GM19463 (cell line): ENCODE data around the gene SUSD2.
"Not testable (repeated sequence)": the region's sequence is repeated elsewhere in the genome, so short reads cannot be mapped to it uniquely, and the experiment has no call there.

Experiments used
- ATAC-seq: cut with Tn5 transposase; IDR thresholded peaks from one replicate; pipeline ENCODE4 v1.9.1; 2021; ENCODE audit warnings: mild to moderate bottlenecking, moderate library complexity; ENCODE audit not compliant: unreplicated experiment

Gene SUSD2, protein sequence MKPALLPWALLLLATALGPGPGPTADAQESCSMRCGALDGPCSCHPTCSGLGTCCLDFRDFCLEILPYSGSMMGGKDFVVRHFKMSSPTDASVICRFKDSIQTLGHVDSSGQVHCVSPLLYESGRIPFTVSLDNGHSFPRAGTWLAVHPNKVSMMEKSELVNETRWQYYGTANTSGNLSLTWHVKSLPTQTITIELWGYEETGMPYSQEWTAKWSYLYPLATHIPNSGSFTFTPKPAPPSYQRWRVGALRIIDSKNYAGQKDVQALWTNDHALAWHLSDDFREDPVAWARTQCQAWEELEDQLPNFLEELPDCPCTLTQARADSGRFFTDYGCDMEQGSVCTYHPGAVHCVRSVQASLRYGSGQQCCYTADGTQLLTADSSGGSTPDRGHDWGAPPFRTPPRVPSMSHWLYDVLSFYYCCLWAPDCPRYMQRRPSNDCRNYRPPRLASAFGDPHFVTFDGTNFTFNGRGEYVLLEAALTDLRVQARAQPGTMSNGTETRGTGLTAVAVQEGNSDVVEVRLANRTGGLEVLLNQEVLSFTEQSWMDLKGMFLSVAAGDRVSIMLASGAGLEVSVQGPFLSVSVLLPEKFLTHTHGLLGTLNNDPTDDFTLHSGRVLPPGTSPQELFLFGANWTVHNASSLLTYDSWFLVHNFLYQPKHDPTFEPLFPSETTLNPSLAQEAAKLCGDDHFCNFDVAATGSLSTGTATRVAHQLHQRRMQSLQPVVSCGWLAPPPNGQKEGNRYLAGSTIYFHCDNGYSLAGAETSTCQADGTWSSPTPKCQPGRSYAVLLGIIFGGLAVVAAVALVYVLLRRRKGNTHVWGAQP

DNA sequence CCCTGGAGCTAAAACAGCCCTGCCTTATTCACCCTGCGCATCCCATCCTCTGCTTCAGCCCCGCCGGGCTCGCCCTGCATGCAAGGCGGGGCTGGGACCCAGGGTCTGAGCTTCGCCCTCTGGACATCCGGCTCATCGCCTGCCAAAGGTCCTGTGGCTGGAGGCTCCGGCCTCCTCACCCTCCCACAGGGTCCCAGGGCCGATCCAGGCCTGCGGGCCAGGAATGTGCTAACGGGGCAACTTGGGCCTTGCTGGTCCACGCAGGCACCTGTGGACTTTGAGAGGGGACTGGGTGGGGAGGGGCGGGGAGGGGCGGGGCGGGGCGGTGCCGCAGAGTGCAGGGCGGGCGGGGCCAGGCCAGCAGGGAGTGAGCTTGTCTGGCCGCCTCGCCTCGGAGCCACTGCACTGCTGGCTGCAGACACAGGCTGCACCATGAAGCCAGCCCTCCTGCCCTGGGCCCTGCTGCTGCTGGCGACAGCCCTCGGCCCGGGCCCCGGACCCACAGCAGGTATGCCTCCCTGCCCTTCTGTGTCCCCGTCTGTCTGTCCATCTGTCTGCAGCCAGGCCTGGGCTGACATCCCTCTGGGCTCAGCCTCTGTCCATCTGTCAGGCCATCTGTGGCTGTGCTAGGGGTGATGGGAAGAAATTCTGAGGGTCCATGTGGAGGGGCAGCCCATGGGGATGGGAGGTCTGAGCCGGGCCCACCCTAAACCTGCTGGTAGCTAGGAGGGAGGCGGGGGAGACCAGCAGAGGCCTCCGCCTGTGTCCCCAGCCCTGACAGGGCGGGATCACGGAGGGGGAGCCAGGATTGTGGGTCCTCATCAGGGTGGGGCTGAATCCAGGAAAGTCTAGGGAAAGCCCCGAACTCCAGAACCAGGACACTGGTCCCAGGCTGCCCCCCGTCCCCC is at the start of gene SUSD2:
SUSD2 (plus strand) TSS at position 400 of the 908 bp plus-strand sequence; CDS start at position 433, 33 bp downstream.
- no peak for ATAC-seq

DNA sequence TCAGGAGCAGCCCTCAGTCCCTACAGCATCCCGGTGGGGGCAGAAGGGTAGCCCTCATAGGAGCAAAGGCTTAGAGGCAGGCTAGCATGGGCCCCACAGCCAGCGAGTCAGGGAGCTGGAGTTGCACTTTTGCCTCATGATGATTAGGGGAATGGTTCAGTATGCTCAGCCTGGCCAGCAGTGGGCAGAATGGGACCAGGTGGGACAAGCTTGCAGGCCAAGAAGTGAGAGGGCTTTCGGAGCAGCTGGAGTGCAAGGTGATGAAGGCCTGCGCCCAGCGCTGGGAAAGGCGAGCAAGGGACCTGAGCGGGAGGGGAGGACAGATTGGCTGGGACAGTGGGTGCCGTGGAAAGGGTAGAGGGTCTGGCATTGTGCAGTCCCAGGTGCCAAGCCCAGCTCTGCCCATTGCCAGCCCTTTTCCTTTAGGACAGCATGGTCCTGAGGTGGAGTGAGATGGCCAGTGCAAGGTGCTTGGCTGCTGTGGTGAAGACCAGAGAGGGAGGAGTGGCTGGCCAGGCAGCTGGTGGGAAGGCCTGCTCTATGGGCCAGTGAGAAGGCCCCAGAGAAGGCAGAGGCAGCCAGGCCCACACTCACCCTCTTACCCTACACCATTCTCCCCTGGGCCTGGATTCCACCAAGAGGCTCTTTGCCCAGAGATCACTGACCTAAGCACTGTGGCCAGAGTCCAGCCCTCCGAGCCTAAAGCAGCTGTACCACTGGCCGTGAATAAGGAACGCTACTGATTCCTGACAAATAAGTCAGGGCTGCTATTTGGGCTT is 47.9 kb upstream of the SUSD2 start:
- no peak for ATAC-seq

DNA sequence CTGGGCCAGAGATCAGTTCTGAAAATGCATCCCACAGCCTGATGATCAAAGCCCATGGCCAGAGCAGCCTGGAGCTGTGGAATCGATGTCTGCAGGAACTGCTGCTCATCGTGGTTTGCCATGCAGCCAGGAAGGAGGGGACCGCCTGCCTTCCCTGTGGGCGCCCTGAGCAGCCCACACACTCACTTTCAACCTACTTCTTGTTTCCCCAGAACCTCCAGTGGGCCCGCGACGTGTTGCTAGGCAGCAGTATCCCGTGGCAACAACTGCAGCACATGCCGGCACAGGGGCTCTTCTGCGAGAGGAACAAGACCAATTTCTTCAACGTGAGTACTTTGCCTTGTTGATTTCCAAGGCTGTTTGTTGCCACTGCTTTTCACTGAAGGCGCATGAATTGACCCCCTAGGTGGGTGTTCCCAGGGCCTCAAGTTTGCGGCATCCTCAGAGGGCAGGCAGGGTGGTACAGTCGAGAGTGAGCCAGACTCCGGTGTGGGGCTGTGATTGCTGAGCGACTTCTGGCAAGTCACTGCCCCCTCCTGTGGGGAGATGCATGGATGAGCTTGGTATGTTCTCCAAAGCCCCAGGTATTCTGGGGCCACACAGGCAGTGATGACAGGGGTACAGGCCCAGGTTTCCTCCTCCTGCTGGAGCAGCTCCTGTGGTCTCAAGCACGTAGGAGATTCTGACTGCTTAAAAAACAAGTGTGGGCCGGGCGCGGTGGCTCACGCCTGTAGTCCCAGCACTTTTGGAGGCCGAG is 47.0 kb upstream of the SUSD2 start:
- ATAC-seq, result no peak

DNA sequence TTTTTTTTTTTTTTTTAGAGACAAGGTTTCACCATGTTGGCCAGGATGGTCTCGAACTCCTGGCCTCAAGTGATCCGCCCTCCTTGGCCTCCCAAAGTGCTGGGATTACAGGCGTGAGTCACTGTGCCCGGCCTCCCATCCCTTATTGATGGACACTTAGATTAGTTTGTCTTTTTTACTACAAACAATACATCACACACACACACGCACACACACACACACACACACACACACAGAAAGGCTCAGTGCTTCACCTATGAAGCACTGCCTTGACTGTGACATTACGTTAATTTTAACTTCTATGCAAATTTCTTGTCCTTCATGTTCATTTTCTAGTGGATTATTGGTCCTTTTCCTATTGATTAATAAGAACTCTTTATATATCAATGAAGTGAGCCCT is 44.8 kb upstream of the SUSD2 start:
- ATAC-seq, result not testable (repeated sequence)

DNA sequence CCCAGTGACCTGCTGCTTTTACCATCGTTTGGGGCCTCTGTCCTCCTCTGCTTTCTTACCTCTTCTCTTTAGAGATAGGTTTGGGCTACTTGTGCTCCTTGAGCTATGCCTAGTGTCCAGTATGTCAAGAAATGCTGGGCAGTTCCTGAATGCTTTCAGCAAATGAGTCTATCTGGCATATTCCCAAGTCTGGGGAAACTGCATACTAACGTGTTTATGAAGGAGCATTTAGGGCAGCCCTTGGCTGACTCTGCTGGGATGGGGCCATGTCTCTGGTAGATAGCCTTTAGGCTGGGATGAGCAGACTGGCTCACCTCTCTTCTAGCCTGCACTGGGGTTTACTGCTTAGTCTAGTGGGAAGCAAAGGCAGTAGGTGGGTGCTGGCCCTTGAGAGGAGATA is 43.7 kb upstream of the SUSD2 start:
- ATAC-seq, result no peak

DNA sequence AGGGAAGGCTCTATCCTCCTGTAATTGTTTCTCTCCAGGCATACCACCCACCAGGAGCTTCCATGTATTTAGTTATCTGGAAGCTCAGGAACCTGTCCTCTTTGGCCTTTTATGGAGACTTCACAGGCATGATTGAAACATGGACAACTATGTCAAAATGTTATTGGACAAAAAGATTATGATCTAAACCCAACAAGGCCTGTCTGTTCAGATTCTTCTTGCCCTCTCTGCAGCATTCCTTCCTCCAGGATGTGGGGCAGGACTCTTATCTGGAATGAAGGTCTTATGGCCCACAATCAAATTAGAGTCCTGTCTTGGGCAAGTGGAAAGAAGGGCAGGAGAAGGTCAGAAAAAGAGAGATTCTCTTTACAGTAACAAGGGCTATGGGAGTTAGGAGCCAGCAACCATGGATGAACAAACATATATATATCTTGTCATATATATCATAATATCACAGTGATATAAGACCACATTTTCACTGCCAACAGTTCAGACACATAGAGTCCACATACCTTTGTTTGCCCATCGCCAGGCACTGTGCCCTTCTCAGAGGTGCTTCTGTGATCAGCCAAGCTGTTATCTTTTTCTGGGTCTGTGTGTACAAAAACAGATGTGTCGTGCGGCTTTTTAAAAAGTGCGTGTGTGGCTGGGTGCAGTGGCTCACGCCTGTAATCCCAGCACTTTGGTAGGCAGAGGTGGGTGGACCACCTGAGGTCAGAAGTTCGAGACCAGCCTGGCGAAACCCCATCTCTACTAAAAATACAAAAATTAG is 42.5 kb upstream of the SUSD2 start:
- ATAC-seq, result no peak

DNA sequence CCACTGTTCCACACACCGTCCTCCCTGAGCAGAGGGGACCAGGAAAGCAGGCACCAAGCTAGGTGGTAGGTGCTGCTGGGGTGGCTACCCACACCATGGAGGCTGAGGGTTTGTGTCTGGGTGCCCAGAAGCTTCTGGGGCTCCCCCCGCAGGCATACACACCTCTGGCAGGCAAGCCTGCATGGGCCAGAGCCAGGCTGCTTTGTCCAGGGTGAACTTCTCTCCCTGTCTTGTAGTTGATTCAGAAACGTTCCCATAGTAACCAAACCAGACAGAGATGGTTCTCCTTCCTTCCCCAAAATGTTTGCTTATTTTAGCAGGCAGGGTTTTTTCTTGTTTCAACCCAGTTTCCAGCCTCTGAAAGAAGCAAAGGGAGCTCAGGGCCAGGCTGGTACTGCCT is 40.9 kb upstream of the SUSD2 start:
- ATAC-seq, result no peak

DNA sequence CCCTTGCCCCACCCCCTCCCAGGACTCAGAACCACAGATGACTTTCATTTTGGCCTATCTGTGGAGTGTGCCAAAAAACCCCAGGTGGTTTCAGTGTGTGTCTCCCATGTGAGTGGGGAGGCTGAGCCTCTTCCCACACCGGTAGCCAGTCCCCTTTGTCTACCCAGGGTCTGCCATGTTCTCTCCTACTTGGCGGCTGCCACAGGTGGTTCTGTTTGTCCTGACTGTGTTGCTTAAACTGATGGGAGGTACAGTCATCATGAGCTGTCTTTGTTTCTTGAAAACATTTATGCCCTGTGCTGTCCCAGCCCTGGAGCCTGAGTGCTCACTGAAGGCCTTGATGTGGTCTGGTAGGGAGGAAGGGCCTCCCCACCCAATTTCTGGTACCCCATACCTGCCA is 39.7 kb upstream of the SUSD2 start:
- no peak for ATAC-seq

DNA sequence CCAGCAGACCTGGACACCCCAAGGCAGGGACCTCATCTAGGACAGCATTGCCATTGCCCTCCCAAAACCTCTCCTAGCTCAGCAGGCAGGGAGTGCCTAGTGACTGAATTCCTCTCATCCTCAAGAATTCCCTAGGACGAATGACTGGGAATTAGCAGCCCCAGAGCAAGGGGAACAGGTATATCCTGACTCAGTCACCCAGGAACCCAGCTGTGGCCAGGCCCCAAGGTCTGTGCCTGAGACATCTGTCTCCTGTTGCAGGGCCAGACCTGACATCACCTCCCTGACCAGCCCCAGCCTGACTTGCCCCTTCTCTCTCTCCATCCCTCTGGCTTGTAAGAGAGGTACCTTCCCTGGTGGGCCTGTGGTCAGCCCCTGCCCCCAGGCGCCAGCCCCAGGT is 39.0 kb upstream of the SUSD2 start:
- no peak for ATAC-seq

DNA sequence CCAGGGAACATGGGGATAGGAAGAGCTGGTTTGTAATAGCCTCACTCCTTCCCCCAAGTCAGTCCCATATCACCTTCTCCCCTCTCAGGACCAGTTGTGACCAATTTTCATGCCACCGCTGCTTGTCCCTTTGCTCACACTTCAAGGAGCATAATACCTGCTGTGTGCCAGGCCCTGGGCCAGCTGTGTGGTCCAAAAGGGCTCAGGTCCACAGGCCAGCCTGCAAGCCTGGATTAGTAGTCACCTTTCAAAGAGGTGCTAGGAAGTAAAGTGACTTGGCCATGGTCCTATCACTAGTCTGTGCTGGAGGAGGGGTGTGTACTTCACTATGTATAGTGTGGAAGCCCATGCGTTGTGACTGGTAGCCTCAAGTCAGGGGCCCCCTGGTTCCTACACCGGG is 38.5 kb upstream of the SUSD2 start:
- ATAC-seq, result no peak

DNA sequence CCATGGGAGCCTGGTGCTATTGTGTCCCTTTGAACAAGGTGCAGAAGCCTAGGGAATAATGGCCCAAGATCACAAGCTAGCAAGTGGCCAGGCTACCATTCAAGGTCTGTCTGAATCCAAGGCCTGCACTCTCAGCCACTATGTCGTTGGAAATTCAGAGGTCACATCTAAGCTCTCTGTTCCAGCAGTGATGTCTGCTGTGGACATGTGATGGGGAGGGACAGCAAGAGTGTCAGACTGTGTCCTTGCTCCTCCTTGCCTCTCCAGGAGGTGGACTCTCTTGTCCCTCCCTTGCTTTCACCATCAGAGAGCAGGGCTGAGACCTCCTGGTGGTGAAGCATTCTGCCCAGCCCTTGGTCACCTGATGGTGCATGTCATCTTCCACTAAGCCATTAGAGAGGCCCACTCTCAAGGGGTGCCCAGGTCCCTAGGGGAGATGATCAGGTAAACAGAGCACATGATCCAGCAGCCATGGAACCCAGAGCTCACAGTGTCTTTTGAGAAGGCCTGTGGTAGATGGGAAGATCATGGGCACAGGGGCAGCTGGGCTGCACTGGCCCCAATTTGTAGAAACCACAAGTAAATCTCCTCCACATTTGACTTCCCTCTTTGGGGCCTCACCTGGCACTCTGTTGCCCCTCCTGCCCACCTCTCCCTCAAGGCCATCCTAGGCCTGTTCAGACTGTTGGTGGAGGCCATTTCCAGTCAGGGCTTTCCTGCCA is 37.1 kb upstream of the SUSD2 start:
- no peak for ATAC-seq

DNA sequence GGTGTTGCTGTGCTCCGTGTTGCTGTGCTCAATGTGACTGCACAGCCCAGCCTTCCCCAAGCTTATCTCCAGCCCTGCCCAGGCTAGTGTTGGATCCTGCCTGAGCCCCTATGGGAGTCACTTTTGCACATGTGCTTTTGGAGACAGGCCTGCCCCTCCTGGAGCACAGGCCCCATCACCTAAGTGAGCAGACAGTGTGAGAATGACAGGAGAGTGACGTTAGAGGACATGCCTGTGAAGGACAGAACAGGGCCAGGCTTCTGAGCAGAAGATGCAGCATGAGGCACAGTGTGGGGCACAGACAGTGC is 36.6 kb upstream of the SUSD2 start:
- ATAC-seq, result no peak

DNA sequence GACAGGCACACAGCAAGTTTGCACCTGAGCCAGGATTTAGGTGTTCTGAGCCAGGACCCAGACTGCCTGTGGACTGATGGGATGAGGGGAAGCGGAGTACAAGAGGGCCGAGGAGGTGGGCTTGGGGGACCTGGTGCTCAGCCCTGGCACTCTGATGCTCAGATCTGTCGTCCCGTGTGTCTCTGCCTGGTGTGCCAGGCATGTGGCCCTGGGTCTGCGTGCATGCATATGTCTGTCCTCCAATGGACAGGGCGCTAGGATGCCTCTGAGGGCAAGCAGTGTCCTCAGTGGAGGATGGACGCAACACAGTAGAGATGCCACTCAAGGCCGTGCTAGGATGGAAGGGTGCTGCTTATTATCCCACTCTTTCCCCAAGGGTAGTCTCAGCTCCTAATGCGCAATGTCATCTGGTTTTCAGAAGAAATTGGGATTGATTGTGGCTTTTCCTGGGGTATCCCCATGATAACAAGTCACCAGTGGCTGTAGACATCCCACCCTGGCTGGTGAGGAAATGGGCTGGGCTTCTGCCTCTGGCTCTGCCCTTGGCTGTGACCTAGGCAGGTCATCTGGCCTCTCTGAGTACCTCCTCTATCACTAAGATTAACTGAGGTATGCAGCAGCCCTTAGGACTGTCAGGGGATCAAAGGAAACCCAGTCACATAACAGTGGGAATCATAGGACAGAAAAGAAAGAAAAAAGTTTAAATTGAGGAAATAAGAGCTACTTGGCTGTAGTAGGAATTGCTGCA is 35.7 kb upstream of the SUSD2 start:
- no peak for ATAC-seq

DNA sequence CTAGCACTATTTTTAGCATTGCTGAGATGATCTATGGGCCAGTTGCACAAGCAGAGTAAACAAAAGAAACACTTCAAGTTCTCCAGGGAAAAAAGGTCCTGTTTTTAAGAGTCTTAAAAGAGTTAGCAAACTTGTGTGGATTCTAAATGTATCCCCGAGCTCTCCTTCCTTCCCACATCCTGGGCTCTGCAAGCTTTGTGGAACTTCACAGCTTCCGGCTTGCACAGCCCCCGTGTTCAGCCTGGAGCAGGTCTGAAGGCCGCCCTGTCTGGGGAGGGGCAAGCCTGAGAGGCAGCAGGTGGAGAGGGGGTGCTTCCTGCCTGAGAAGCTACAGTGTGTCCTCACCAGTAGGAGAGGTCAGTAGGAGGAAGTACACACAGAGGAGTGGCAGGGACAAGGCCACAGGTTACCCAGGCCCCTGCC is 35.1 kb upstream of the SUSD2 start:
- peak; percentile 84 for ATAC-seq

DNA sequence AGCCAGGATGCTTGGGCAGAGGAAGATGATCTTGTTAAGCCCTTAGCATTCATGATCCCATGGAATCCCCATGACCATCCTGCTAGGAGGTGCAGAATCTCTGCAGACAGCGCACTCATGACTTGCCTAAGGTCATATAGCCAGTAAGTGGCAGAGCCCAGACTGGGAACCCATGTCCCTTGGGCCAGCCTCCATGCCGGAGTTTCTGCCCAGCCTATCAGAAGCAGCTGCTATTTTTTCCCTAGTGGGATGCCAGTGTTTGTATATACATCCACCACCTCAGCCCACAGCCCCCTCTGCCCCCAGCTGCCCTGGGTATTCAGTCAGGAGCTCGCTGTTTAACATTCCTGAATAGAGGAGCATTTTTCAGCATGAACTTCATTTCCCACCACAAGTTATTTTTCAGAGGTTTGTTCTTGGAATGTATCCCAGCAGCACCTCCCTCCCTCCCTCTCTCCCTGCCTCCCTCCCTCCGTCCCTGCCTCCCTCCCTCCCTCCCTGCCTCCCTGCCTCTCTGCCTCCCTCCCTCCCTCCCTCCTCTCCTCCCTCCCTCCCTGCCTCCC is 34.4 kb upstream of the SUSD2 start:
- ATAC-seq, result no peak

DNA sequence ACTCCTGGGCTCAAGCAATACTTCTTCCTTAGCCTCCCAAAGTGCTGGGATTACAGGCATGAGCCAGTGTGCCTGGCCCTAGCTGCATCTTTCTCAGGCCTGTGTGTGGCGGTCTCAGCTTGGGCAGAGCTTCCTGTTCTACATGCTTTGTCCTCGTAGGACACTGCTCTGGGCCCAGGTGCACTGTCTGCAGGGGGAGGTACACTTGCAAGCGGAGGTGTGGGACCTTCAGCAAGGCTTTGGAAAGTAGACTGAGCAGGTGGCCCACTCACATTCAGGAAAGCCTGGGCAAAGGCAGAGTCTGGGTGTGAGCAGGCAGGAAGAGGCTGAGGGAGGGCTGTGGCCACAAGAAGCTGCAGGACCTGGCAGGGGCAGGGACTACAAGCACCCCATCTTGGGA is 33.6 kb upstream of the SUSD2 start:
- no peak for ATAC-seq
